GM19043 (cell line): ENCODE data around the gene MFN2.
"Not testable (repeated sequence)": the region's sequence is repeated elsewhere in the genome, so short reads cannot be mapped to it uniquely, and the experiment has no call there.

Experiments used
- ATAC-seq: cut with Tn5 transposase; IDR thresholded peaks from one replicate; pipeline ENCODE4 v1.9.1; 2021; ENCODE audit warnings: low read depth; ENCODE audit not compliant: unreplicated experiment

Gene MFN2

GRCh38 chr1:11997081-11997850 is 17.0 kb downstream of the MFN2 start:
- no peak for ATAC-seq

- no peak for ATAC-seq
Measured at GRCh38 chr1:11998636-11999035, 18.4 kb downstream of the MFN2 start.

- ATAC-seq: no peak
Measured at GRCh38 chr1:11999236-11999635, 19.0 kb downstream of the MFN2 start.

GRCh38 chr1:12001249-12001917 is 21.1 kb downstream of the MFN2 start:
- ATAC-seq: no peak

- ATAC-seq: no peak
Measured at GRCh38 chr1:12001996-12002493, 21.8 kb downstream of the MFN2 start.

GRCh38 chr1:12003762-12004161 is 23.5 kb downstream of the MFN2 start:
- no peak for ATAC-seq

GRCh38 chr1:12005488-12006166 is 25.4 kb downstream of the MFN2 start:
- no peak for ATAC-seq

GRCh38 chr1:12006167-12006921 is 26.1 kb downstream of the MFN2 start:
- no peak for ATAC-seq

GRCh38 chr1:12007204-12007603 is 27.0 kb downstream of the MFN2 start:
- ATAC-seq: no peak

- ATAC-seq: not testable (repeated sequence)
Measured at GRCh38 chr1:12008355-12008754, 28.1 kb downstream of the MFN2 start.

- no peak for ATAC-seq
Measured at GRCh38 chr1:12009318-12009947, 29.2 kb downstream of the MFN2 start.

GRCh38 chr1:12010746-12011570 is 30.7 kb downstream of the MFN2 start:
- no peak for ATAC-seq

- ATAC-seq: no peak
Measured at GRCh38 chr1:12011998-12012397, 31.8 kb downstream of the MFN2 start.

- no peak for ATAC-seq
Measured at GRCh38 chr1:12012560-12013316, 32.5 kb downstream of the MFN2 start.

- ATAC-seq: no peak
Measured at GRCh38 chr1:12014141-12014991, 34.1 kb downstream of the MFN2 start.

- no peak for ATAC-seq
Measured at GRCh38 chr1:12015001-12015491, 34.8 kb downstream of the MFN2 start.

- no peak for ATAC-seq
Measured at GRCh38 chr1:12015499-12015898, 35.3 kb downstream of the MFN2 start.

- ATAC-seq: no peak
Measured at GRCh38 chr1:12016182-12016581, 35.9 kb downstream of the MFN2 start.
